Left kidney (tissue), 2 donors: Measurements from ENCODE around the gene ADGRF1. TPM values are rescaled to one million over a fixed set of nuclear protein-coding genes. Genes with fewer than 3 reads are reported as not detected.
"Not testable (repeated sequence)": the region's sequence is repeated elsewhere in the genome, so short reads cannot be mapped to it uniquely, and the experiment has no call there.

Experiments
- DNase-seq: peaks from one replicate; pipeline ENCODE4 v3.0.0-alpha.2; 2013
- polyA plus RNA-seq: library from polyadenylated mRNA; unstranded; fragments of 120-200 nt; gene quantifications from one replicate; pipeline ENCODE4 v1.2.1, GENCODE V29; 2013; ENCODE audit not compliant: insufficient read length

ADGRF1 gene
- polyA plus RNA-seq, 1 donor = 52.7 TPM

GRCh38 chr6:47023573-47023972, 18.6 kb downstream of the ADGRF1 start:
- DNase-seq = no peak

GRCh38 chr6:47022191-47022590, 19.9 kb downstream of the ADGRF1 start:
- no peak for DNase-seq

- DNase-seq = no peak
These were observed 22.2 kb downstream of the ADGRF1 start for GRCh38 chr6:47019941-47020340.

DNA sequence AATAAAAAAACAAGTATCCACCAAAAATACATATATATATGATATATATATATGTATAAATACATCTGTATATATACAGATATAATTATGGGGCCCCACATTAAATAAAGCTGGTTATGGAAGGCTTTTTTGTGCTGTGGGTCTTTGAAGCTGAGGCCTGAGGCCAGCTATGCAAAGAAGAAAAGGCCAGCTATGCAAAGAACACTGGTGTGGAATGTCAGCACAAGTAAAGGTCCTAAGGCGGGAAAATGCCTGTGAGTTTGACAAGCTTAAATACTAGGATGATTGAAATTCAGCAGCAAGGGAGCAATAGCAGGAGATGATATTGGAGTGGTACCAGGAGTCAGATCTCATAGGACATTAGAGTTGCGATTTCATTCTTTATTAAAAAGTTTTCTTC, 25.2 kb downstream of the ADGRF1 start:
- no peak for DNase-seq

- no peak for DNase-seq
These were observed 25.9 kb downstream of the ADGRF1 start for GRCh38 chr6:47016261-47016660.

DNA sequence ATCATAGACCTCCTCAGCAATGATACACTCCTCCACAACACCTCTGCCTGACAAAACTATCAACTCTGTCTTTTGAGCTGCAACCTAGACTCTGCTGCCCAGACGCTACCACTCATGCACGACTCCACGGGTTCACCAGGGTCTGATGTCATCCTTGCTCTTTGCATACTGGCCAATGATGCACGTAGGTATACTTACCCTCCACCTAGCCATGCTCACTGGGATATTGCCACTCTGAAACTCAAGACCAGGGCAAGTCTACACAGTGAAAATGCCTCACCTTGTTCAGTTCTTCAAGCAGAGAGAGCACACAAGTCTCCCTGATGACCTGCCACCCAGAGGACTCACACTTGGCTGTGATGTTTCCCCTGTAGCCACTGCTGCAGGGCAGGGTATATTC, 27.7 kb downstream of the ADGRF1 start:
- no peak for DNase-seq

DNA sequence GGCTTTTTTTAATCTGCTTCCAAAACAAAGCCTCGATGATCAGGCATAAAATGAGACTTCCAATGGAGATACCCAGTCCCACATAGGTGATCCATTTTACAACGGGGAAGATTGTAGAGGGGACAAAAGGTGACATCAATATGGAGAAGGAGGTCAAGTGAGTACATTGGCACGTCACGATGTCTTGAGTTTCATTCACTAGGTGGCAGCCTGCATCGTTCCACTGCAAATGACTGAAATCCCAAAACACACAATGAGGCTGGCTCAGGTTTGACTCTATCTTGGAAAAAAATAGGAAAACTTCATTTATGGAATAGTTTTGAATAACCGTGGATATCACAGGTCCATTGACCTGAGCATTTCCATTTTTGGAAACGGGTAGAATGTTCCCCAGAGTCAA, 32.5 kb downstream of the ADGRF1 start:
- DNase-seq = no peak

DNA sequence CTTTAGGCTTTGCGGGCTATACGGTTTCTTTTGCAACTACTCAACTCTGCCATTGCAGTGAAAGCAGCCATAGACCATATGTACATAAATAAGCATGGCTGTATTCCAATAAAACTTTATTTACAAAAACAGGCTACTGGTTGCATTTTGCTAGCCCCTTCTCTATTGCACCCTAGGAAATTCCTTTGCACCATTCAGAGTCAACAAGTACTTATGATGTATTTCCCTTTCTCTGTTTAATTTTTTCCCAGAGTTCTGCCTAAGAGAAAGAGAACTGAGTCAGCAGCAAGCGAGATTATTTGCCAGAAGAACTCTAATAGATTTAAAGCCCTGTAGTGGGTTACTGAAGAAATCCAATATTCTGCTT, 33.8 kb downstream of the ADGRF1 start:
- DNase-seq = no peak

- DNase-seq = no peak
These were observed 34.3 kb downstream of the ADGRF1 start for GRCh38 chr6:47007657-47008396.

GRCh38 chr6:47005486-47005885, 36.6 kb downstream of the ADGRF1 start:
- DNase-seq = no peak

DNA sequence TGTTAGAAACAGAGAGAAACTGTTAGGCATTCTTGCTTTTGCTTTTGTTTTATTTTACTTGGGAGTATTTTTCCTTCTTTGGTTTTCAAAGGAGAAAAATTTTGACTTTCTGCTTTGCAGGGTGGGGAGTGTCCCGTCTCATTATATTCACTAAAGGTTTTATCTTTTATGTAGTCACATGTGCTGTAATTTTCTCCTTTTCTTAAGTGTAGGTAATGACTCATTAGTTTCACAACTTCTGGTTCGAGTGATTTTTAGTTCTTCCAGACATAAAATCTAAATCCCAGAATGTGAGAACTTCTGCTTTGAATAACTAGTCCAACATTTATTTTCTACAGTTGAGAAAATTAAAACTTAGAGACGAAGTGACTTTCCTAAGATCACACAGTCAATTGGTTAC, 37.7 kb downstream of the ADGRF1 start:
- DNase-seq = no peak

DNA sequence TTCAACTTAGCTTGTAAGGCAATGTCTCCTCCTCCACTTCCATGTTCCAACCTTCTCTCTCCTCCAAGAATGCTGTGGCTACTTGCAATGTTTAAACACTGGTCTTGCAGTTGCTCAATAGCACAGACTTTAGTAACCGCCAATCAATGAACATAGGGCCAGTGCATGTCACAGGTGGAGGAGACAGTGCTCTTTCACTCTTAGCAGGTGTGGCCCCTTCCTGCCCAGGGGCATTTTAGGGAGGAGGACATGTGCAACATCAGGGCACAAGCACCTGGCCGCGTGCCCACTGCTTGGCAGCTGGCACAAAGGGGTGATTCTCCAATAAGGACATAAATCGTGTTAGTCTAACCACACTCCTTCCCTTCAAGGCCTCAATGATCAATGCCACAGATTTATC, 41.3 kb downstream of the ADGRF1 start:
- DNase-seq = no peak

GRCh38 chr6:46998436-46999017, 43.6 kb downstream of the ADGRF1 start:
- DNase-seq = no peak

- DNase-seq = no peak
These were observed 44.5 kb downstream of the ADGRF1 start for GRCh38 chr6:46997646-46998045.

GRCh38 chr6:46996860-46997641, 45.1 kb downstream of the ADGRF1 start:
- DNase-seq = no peak

- DNase-seq = no peak
These were observed 47.2 kb downstream of the ADGRF1 start for GRCh38 chr6:46994933-46995332.

DNA sequence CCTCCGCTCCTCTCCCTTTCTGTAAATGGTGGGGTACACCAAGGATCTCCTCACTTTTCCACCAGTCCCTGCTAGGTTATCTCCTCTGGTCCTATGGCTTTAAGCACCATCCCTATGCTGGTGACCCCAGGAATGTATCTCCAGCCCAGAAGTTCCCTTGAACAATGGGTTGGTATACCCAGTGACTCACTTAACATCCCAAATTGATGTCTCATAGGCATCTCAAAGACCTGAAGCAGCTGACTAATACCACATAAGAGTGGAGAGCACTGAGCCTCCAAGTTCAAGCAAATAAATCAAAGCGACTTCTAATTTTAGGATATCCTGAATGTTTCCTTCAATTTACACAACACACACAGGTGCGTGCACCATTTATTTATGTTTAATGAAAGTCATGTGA, 48.3 kb downstream of the ADGRF1 start:
- DNase-seq = no peak

- DNase-seq = not testable (repeated sequence)
These were observed 49.7 kb downstream of the ADGRF1 start for GRCh38 chr6:46992391-46992790.

DNA sequence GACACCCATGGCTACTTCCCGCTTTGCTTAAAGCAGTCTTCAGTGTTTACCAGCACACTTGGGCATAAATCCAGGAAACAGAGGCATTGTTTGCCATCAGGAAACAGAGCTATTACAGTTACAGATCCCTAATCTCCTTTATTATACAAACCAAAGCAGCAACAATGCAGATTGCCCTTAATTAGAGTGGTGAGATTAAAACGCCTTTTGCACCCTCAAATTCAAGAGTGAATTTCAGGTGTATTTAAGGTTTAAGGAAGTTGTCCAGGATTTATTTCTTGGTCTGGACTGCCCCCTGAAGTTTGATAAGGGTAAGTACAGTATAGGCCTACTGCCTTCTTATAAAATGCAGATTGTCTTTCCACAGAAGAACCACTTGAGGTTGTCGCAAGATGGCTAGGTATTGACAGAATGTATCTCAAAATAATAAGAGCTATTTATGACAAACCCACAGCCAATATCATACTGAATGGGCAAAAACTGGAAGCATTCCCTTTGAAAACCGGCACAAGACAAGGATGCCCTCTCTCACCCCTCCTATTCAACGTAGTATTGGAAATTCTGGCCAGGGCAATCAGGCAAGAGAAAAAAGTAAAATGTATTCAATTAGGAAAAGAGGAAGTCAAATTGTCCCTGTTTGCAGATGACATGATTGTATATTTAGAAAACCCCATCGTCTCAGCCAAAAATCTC, 51.2 kb downstream of the ADGRF1 start:
- DNase-seq = peak; percentile 77

DNA sequence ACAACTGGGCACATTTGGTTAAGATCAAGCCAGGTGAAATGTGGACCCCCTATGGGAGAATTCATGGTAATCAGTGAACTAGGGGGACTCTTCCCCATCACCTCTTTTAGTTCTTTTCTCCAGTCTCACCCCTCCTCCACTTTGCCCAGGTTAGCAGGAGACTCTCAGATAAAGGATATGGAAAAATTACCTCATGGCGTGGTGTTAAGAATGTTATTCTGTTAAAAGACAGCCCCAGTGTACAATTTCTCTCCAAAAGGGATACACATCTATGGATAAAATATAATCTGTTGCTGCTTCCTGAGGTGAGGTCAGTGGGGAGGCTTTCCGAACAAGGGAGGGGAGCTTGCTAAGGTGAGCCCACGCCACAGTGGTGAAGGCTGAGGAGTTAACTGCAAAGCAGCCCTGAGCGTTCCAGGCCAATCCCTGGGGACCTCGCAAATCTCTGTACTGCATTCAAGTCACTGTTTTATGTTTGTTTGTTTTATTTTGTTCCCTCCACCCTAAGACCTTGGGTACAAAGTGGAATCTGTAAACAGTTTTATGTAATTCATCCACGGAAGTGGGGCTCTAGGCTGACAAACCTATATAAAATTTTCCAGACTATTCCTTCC, 52.0 kb downstream of the ADGRF1 start:
- DNase-seq = no peak

DNA sequence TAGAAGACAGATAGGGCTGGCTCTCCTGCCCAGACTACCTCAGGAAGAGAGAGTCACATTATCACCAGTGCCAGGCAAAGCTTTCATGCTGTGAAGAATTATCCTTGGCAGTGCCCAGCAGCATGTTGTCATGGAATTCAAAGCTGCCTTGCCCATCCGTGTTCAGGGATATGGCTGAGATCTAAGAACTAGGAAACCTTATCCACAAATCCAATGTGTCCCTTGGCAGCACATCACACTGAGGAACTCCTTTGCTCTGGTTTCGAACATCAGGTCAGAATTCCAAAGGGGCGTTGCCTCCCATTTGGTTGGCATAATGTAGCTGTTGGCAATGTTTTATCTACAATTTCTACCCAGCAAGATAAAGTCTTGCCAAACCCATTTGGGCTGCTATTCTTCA, 52.7 kb downstream of the ADGRF1 start:
- DNase-seq = no peak

DNA sequence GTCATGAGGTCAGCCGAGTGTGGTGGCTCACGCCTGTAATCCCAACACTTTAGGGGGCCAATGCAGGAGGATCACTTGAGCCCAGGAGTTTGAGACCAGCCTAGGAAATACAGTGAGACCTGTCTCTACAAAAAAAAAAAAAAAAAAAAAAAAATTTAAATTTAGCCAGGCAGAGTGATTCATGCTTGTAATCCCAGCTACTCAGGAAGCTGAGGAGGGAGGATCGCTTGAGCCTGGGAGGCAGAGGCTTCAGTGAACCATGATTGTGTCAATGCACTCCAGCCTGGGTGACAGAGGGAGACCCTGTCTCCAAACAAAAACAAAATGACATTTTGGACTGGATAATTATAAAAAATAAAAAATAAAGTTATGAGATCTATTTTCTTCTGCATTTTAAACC, 56.2 kb downstream of the ADGRF1 start:
- no peak for DNase-seq
